GM06990 (cell line): ENCODE data around the gene GRAP2.

ENCODE experiments used
- DNase-seq: peaks from one replicate; pipeline ENCODE4 v3.0.0-alpha.2; 2011; ENCODE audit not compliant: insufficient read length; ENCODE audit errors: extremely low read depth
- H3K27me3 ChIP-seq: replicated peaks from 2 replicates; pipeline ENCODE4 v1.6.0; 2011; ENCODE audit warnings: low read length; ENCODE audit not compliant: control insufficient read depth, insufficient read depth
- H3K36me3 ChIP-seq: 2 replicates; pipeline ENCODE4 v1.5.1; 2011; ENCODE audit warnings: low read length; ENCODE audit not compliant: control insufficient read depth, insufficient read depth
- H3K4me3 ChIP-seq: replicated peaks from 2 replicates; pipeline ENCODE4 v1.5.1; 2011; ENCODE audit warnings: low read depth, mild to moderate bottlenecking, control low read depth, low read length
- TF ChIP-seq, protein P1 (sequence below): IDR thresholded peaks from 2 replicates; pipeline ENCODE4 v1.5.1; 2011; ENCODE audit warnings: low read length, control low read depth, mild to moderate bottlenecking, inconsistent platforms; ENCODE audit not compliant: insufficient read depth, poor library complexity, severe bottlenecking

The GRAP2 gene

GRCh38 chr22:40002935-40003715, 102.2 kb downstream of the GRAP2 start:
- peaks cover 6% of the 10 kb centered on the region for H3K27me3 ChIP-seq
- no peak overlapping the region for H3K4me3 ChIP-seq
- TF ChIP-seq, protein P1, sequence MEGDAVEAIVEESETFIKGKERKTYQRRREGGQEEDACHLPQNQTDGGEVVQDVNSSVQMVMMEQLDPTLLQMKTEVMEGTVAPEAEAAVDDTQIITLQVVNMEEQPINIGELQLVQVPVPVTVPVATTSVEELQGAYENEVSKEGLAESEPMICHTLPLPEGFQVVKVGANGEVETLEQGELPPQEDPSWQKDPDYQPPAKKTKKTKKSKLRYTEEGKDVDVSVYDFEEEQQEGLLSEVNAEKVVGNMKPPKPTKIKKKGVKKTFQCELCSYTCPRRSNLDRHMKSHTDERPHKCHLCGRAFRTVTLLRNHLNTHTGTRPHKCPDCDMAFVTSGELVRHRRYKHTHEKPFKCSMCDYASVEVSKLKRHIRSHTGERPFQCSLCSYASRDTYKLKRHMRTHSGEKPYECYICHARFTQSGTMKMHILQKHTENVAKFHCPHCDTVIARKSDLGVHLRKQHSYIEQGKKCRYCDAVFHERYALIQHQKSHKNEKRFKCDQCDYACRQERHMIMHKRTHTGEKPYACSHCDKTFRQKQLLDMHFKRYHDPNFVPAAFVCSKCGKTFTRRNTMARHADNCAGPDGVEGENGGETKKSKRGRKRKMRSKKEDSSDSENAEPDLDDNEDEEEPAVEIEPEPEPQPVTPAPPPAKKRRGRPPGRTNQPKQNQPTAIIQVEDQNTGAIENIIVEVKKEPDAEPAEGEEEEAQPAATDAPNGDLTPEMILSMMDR = no peak
- no peaks in the 10 kb centered on the region for H3K36me3 ChIP-seq
- DNase-seq = no peak

DNA sequence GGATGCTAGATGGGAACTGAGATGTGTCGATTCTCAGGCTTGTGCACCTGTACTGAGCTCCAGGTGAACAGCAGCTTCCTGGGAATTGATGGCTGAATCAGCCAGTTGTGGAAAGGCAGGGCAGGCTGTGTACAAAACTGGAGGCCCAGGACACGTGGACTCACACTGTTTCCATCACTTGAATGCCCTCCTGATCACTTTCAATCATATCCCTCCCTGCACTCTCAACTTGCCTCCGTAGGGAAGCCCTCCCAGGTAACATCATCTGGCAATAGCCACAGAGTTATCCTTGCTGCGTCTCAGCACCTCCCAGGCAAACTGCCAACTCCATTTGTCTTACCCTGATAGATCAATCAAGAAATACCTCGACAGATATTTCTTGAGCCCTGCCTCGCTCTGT, 104.0 kb downstream of the GRAP2 start:
- H3K27me3 ChIP-seq = peaks cover 8% of the 10 kb centered on the region
- H3K4me3 ChIP-seq = no peak overlapping the region
- DNase-seq = no peak
- no peaks in the 10 kb centered on the region for H3K36me3 ChIP-seq
- TF ChIP-seq, protein P1 = no peak

DNA sequence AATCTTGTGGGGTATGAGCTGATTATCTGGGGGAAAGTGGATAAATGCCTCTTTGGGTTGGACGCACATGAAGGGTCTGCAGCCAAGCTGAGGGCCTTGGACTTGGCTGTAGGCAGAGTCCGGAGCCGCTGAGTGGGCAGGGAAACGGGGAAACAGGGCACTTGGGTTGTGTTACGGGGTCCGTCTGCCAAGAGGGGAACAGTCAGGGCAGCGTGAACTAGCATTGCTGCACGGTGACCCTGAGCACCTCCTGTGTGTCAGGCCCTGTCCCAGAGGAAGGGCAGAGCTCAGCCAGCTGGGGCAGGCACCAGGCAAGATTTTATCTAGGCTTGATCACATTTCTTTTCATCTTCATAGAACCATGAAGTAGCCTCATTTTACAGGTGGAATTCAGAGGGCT, 105.8 kb downstream of the GRAP2 start:
- no peaks in the 10 kb centered on the region for H3K36me3 ChIP-seq
- no peak for DNase-seq
- peaks cover 8% of the 10 kb centered on the region for H3K27me3 ChIP-seq
- TF ChIP-seq, protein P1 = no peak
- H3K4me3 ChIP-seq = no peak overlapping the region

- H3K27me3 ChIP-seq = peaks cover 7% of the 10 kb centered on the region
- no peak overlapping the region for H3K4me3 ChIP-seq
- no peak for DNase-seq
- TF ChIP-seq, protein P1 = no peak
- no peaks in the 10 kb centered on the region for H3K36me3 ChIP-seq
Observed at GRCh38 chr22:40007853-40008710, 107.2 kb downstream of the GRAP2 start.

GRCh38 chr22:40008726-40009291, 107.9 kb downstream of the GRAP2 start:
- TF ChIP-seq, protein P1 = no peak
- DNase-seq = no peak
- Histone ChIP-seq H3K27me3 (peaks cover 6% of the 10 kb centered on the region), H3K4me3 (no peak overlapping the region), H3K36me3 (no peaks in the 10 kb centered on the region)
